CD1c-positive myeloid dendritic cell (primary cell): Measurements from ENCODE around the gene SH3GLB1.

ENCODE experiments used
- DNase-seq: peaks from one replicate; pipeline ENCODE4 v3.0.0-alpha.2; 2016; ENCODE audit errors: extremely low spot score

The SH3GLB1 gene

DNA sequence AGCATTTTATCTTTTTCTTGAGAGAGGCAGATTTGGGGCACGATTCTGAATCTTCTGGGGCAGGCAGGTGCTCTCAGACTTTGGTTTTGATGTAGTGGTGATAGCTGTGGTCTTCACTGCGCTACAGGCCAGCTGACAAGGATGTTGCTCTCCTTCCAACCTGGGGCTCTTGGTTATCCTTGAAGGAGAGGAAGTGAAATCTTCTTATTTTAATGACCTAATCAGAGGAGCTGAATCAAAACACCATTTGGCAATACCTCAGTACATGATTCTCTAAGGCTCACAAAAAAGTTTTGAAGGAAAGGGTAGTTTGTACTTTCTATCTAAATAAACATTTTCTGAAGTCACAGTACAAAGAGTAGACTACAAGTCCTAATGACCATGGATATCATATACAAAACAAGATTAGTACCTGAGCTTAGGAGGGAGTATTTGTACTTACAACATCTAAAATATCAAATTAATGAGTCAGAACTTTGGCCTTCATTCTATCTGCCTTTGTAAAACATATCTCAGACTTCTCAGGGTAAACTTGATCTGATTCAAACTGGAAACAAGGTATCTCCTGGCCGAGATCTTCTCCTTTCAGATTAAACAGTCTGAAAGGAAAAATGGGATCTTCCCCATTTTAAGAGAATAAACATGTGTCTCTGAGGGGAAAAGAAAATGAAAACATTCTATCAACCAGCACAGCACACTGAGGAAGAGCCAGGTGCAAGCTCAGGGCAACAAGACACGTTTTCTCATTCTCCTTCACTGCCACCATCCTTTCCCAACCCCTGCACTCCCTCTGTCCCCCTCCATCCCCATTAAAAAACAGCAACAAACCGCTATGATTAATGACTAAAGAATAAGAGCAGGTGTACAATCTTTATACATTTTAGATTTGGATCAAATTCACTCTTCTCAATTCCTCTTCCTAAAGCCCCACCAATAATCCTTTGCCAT is 69.2 kb downstream of the SH3GLB1 start:
- DNase-seq: peak; percentile 63

DNA sequence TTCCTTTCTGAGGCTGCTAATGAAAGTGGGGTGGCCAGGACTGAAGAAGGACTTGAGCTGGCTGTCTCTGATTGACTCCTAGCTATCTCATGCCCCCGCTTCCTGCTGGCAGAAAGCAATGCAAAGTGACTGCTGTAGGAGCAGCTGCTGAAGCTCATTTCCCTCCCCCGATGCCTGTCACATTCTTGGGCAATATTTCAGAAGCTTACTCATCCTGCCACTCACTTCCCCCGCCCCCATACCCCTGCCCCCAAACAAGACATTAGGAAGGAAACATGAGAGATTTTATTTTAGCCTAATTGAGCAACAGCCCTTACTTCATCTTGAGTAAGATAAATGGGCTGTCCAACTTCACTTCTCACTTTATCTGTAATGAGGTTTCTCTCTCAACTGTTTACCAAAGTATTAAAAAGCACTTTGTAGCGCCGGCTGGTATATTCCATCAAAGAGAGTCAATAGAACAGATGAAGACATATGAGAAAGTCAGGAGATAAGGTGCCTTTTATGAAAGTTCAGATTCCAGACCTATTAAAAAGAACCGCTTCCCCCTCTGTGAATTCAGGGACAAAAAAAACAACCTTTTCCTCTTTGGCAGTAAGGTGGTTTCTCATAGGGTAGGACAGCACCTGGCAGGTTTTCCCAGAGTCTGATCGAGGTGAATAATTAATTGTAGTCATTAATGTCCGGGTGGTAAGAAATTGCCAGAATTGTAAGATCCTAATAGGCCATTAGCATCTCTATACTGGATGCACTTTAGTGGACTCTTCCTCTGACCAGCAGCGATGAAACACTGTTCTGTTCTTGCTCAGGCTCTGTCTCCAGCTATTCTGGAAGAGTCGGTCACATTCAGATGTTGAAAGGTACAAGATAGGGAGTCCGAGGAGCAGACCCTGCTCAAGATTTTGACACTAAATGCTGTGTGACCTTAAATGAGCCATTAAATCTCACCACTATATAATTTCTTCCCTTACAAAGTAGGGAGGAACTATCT is 70.2 kb downstream of the SH3GLB1 start:
- peak; percentile 93 for DNase-seq

DNA sequence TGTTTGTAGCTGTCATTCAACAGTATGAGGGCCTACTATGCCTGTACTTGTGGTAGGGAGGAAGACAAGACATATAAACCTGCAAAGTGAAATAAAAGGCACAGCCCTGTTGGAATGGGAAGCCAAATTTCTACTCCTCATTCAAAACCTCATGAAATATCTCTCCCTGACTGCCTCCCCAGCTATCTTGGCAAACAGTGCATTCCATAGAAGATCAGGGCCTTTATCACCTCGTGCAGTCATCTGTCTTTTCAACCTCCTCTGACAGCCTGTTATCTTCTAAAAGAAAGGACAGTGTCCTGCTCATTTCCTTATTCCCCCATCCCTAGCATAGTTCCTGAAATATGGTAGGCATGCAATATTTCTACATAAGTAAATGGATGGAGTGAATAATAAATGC is 71.0 kb downstream of the SH3GLB1 start:
- DNase-seq: peak; percentile 38

DNA sequence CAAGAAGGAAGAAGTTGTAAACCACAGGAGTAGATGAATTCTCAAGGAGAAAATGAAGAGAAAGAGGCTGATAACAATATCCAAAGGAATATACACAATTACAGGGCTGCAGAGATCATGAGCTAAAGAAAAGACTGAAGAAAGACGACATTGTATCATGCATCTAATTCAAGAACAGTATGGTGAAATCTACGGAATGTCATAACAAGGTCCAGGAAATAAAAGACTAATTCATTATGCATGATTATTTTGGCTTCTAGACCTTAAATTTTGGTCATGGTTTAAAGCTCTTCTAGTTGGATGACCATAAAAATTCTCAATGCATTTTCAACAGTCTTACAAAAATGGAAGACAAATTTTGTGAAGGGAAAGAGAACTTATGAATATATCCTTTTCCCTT is 71.7 kb downstream of the SH3GLB1 start:
- no peak for DNase-seq

DNA sequence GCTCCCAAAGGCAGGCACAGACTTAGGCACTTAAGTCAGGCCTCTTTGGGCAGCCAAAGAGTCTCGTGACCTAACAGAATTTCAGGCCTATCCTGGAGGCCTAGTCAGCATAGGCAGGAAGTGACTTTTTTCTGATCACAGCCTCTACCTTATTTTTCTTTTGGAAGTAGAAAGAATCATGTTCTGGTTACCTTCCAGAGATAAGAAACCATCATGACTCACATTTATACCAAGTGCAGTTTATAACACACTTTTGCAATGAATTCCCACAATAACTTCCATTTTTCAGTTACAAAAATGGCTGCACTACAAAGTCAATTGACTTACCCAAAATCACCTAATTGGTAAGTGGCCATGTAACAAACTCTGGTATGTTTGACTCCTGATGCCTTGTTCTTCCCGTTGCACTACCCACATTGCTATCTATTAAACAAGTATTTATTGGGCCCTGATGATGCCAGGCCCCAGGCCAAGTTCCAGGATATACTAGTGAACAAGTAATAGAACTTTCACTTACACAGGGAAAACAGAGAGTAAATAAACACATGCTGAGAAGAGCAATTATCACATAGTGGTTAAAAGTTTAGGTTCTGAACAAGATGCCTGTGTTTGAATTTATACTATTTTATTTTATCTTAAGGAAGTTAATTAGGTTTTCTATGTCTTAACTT is 74.3 kb downstream of the SH3GLB1 start:
- DNase-seq: no peak

DNA sequence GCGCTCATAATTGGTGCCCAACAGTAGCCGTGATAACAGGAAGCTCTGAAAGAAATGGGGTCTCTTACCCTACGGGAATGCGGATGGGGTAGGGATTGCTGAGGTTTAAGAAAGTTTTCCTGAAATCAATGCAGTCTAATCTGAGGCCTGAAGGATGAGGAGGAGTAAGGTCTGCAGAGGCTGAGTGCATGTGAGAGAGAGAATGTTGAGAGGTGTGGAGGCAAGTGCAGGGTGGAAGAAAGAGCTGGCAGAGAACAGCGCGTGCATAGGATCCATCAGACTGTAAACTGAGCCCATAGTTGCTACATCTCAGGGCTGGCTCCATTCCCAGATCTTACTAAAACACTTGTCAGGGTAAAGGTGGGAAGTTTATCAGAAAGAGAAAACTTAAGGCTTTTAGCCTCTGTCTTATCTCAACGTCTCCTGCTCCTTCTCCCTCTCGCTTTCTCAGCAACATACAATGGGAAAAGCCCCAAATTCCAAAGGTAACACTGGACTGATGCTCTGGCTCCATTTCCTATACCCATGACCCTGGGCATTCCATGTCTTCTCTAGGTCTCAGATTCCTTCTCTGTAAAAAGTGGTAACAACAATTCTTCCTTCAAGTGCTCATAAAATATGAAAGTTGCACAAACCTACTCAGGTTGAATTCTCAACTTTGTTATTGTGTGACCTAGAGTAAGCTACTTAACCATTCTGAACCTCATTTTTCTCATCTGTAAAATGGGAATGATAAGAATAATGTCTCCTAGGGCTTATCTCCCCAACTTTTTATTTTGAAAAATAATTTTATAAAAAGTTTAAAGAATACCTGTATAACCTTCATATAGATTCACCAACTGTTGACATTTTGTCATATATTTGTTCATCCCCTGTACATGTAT is 75.2 kb downstream of the SH3GLB1 start:
- no peak for DNase-seq

DNA sequence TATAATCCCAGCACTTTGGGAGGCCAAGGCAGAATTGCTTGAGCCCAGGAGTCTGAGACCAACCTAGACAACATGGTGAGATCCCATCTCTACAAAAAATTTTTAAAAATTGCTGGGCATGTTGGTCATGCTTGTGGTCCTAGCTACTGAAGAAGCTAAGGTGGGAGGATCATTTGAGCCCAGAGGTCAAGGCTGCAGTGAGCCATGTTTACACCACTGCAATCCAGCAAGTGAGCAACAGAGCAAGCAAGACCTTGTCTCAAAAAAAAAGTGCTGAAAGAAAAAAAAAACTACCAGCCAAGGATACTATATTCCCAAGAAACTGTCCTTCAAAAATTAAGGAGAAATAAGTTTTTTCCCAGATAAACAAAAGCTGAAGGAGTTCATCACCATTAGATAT is 78.1 kb downstream of the SH3GLB1 start:
- DNase-seq: no peak

DNA sequence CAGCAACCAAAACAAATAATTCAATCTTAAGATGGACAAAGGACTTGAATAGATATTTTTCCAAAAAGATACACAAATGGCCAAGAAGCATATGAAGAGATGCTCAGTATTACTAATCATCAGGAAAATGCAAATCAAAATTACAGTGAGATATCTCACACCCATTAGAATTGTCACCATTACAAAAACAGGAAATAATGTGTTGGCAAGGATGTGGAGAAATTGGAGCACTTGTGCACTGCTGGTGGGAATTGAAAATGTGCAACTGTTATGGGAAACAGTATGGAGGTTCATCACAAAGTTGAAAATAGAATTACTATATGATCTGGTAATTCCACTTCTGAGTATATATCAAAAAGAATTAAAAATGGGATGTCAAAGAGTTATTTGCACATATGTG is 83.2 kb downstream of the SH3GLB1 start:
- peak; percentile 24 for DNase-seq

DNA sequence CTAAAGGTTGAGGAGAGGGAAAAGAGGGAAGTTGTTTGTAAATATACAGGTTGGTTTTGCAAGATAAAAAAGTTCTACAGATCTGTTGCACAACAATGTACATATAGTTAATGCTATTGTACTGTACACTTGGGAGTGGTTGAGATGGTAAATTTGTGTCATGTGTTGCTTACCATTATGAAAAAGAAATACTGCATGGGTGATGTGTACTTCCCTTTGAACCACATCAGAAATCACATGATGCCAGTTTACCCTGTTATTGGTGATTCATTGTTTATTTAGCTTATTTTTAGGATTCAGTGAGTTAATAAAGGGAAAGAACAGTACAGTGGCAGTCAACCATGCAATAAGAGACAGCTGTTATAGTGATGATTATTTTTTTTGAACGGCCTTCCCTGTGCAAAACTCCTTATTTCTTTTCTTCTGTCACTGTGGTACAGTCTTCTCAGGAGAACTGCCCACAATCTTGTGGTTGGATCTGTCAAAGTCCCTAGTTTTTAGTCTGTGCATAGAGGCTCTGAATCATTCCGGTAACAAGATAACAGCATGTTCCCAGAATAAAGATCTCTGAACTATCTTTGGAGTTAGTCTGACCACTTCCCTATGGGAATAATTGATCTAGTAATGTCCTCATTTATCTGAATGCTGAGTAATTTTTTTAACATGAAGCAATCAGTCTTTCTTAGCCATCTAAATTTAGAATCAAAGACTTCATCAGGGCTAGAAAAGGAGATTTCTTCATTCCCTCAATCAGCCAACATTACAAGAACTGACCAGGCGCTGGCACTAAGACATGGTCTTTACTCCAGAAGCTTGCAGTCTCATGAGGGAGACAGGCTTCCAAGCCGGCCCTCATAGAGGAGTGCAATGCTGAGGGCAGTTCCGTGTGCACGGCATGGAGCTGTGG is 84.2 kb downstream of the SH3GLB1 start:
- peak; percentile 79 for DNase-seq

DNA sequence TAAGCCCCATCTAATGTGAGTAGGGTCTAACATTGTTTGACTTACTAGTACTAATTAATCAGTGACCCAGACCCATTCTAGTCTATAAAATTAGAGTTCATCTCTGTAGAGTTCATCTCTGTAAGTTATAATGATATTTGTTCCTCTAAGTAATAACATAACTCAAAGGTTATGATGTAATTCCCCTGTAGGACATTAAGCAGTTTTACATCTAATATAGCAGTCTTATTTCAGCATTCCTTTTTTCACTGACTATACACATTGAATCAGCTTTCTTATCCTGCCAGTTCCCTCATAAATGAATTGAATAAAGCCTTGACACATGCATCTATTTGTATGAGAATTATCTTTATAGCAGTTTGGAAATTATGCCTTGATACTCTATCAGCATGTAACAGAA is 90.9 kb downstream of the SH3GLB1 start:
- no peak for DNase-seq
